Spleen (tissue), 7 donors: ENCODE data around the gene TP73.

Experiments
- POLR2A ChIP-seq, 3 donors: fragments of 450-650 bp; IDR thresholded peaks; one replicate each; pipeline ENCODE4 v1.5.1; 2017; ENCODE audit warnings: antibody characterized with exemption in 3 of 3, mild to moderate bottlenecking in 1 of 3
- POLR2AphosphoS5 ChIP-seq, 3 donors: sonication (generic); formaldehyde crosslinking; IDR thresholded peaks; one replicate each; pipeline ENCODE4 v1.5.1; 2017; ENCODE audit warnings: antibody characterized with exemption in 3 of 3
- TF ChIP-seq, protein P1 (sequence below), 11 experiments: fragments of 200-600 bp in 7 of 11; fragments of 450-650 bp in 4 of 11; sonication (generic) in 4 of 11; IDR thresholded peaks in 8 of 11; conservative IDR thresholded peaks in 3 of 11; 1 replicate in 7 of 11; 2 replicates in 4 of 11; pipeline versions ENCODE4 v1.4.0 to v1.8.0; 2016 to 2021; ENCODE audit warnings: antibody characterized with exemption in 11 of 11, inconsistent platforms in 4 of 11, mild to moderate bottlenecking in 1 of 11
- donor health status: DM: no; HTN: no; CAD: no; lungs with moderate emphysema.
- donor health status: DM: no; HTN: no; CAD: no.
- donor health status: DM: no; HTN: no; CAD: no.

DNA sequence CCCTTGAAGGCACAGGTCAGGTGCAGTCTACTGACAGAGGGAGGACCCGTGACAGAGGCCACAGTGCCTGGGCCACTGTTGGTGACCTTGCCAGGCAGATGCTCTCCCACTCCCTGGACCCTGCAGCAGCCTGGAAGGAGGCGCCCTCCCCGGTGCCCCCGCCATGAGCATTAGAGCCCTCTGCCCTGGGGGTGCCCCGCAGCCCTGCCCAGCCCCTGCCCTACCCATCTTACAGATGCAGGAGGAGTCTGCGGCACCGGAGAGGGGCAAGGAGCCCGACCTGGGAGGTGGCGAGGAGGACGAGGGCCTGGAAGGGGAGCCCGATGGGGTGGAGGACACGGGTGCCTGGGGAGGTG, 110.5 kb downstream of the TP73 start:
- TF ChIP-seq, protein P1, sequence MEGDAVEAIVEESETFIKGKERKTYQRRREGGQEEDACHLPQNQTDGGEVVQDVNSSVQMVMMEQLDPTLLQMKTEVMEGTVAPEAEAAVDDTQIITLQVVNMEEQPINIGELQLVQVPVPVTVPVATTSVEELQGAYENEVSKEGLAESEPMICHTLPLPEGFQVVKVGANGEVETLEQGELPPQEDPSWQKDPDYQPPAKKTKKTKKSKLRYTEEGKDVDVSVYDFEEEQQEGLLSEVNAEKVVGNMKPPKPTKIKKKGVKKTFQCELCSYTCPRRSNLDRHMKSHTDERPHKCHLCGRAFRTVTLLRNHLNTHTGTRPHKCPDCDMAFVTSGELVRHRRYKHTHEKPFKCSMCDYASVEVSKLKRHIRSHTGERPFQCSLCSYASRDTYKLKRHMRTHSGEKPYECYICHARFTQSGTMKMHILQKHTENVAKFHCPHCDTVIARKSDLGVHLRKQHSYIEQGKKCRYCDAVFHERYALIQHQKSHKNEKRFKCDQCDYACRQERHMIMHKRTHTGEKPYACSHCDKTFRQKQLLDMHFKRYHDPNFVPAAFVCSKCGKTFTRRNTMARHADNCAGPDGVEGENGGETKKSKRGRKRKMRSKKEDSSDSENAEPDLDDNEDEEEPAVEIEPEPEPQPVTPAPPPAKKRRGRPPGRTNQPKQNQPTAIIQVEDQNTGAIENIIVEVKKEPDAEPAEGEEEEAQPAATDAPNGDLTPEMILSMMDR (IDR thresholded peaks at IDR 0.05 in 8 of 11, conservative IDR thresholded peaks at IDR 0.05 in 3 of 11) = no peak
- TF ChIP-seq POLR2AphosphoS5 (IDR thresholded peaks at IDR 0.05) (no peak), POLR2A (IDR thresholded peaks at IDR 0.05) (no peak)
